HG02943 (cell line): ENCODE results near the gene CDH4.

ENCODE experiments used
- ATAC-seq: cut with Tn5 transposase; IDR thresholded peaks from one replicate; pipeline ENCODE4 v1.9.1; 2021; ENCODE audit warnings: mild to moderate bottlenecking, low read depth, moderate library complexity; ENCODE audit not compliant: unreplicated experiment

Gene CDH4

GRCh38 chr20:61654726-61655125, 402.7 kb downstream of the CDH4 start:
- no peak for ATAC-seq

- ATAC-seq = no peak
Observed at GRCh38 chr20:61655591-61655990, 403.5 kb downstream of the CDH4 start.

GRCh38 chr20:61656198-61656597, 404.1 kb downstream of the CDH4 start:
- ATAC-seq = no peak

- ATAC-seq = no peak
Observed at GRCh38 chr20:61657721-61658377, 405.8 kb downstream of the CDH4 start.

- ATAC-seq = no peak
Observed at GRCh38 chr20:61658563-61658962, 406.5 kb downstream of the CDH4 start.

GRCh38 chr20:61659246-61659993, 407.4 kb downstream of the CDH4 start:
- no peak for ATAC-seq

GRCh38 chr20:61659994-61660346, 407.9 kb downstream of the CDH4 start:
- ATAC-seq = no peak

- no peak for ATAC-seq
Observed at GRCh38 chr20:61660559-61660958, 408.5 kb downstream of the CDH4 start.

- no peak for ATAC-seq
Observed at GRCh38 chr20:61661025-61661424, 409.0 kb downstream of the CDH4 start.

- ATAC-seq = no peak
Observed at GRCh38 chr20:61661583-61661982, 409.5 kb downstream of the CDH4 start.

GRCh38 chr20:61662226-61662967, 410.3 kb downstream of the CDH4 start:
- ATAC-seq = no peak

- ATAC-seq = no peak
Observed at GRCh38 chr20:61662968-61663331, 410.9 kb downstream of the CDH4 start.

- ATAC-seq = no peak
Observed at GRCh38 chr20:61663521-61664425, 411.7 kb downstream of the CDH4 start.

GRCh38 chr20:61664556-61665320, 412.7 kb downstream of the CDH4 start:
- no peak for ATAC-seq

GRCh38 chr20:61665528-61666470, 413.7 kb downstream of the CDH4 start:
- ATAC-seq = no peak

GRCh38 chr20:61666471-61666832, 414.4 kb downstream of the CDH4 start:
- no peak for ATAC-seq

- ATAC-seq = no peak
Observed at GRCh38 chr20:61667056-61667792, 415.2 kb downstream of the CDH4 start.

- ATAC-seq = no peak
Observed at GRCh38 chr20:61668065-61668650, 416.1 kb downstream of the CDH4 start.
